NCI-H82 treated with DMSO at 0.1 percent for 48 hours (cell line): ENCODE measurements around the gene LHX6.

Experiments used
- DNase-seq: peaks from one replicate; lab custom pipeline; 2025; ENCODE audit not compliant: unreplicated experiment; lab: John Stamatoyannopoulos, UW

The LHX6 gene

DNA sequence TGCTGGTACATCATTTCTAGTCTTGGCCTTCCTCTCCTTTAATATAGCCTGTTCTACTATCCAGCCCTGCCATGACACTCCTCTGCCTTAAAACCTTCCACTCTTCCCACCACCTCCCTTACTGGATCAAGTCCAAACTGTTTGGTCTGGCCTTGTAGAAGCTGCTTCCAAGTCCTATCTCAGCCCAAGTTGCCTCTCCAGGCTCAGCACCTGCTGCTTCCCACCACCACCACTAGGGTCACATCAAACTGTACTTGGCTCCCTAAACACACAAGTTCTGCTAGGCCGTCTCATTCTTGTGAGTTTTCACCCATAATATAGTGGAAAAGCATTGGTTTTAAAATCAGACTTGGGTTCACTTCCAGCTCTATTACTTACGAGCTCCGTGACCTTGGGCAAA is 70.6 kb downstream of the LHX6 start:
- peak; percentile 8 for DNase-seq

DNA sequence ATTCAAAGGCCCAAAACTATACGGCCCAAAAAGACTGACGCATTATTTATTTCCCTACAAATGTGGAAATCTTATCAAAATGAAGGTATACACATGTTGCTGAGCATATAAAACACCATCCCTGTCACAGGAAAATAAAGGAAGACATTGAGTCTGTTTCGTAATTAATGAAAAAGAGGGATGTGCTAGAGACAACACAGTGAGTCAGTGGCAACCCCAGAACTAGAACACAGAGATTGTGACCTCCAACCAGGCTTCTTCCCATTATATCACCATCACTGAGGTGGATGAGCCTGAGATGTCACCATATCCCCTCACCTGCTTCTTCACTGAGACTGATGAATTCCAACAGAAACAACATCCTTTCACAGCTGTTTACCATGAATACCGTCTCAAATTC is 73.0 kb downstream of the LHX6 start:
- no peak for DNase-seq
